HL-60 (cell line): Measurements from ENCODE around the gene LIN37.

Experiments
- TF ChIP-seq, protein P1 (sequence below): IDR thresholded peaks from one replicate; pipeline ENCODE4 v1.5.1; 2011; ENCODE audit warnings: low read length, control low read depth, inconsistent platforms; ENCODE audit not compliant: insufficient read depth
- TF ChIP-seq, protein P2 (sequence below): IDR thresholded peaks from 2 replicates; pipeline ENCODE4 v1.6.1; 2012; ENCODE audit warnings: low read depth; ENCODE audit not compliant: insufficient replicate concordance

DNA sequence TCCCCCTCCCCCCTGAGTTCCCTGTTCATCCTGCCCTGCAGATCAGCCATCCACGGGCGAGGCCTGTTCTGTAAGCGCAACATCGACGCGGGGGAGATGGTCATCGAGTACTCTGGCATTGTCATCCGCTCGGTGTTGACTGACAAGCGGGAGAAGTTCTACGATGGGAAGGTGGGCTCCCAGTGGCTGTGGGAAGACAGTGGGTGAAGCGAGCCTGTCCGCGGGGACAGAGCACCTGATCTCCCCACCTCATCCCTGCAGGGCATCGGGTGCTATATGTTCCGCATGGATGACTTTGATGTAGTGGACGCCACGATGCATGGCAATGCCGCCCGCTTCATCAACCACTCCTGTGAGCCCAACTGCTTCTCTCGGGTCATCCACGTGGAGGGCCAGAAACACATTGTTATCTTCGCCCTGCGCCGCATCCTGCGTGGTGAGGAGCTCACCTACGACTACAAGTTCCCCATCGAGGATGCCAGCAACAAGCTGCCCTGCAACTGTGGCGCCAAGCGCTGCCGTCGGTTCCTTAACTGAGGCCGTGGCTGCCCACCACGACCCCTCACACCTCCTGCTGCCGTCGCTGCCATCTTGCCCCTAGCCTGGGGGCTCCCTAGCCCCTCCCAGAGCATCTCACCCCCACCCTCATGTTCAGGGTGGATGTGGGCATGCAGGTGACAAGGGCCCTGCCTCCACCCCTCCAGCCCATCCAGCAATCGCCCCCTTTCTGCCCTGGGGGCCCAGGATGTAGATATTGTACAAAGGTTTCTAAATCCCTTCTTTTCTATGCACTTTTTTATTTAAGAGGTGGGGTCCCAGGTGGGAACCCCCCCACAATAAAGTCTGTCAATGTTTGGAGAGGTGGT lies 10.1 kb upstream of the LIN37 start:
- TF ChIP-seq, protein P1, sequence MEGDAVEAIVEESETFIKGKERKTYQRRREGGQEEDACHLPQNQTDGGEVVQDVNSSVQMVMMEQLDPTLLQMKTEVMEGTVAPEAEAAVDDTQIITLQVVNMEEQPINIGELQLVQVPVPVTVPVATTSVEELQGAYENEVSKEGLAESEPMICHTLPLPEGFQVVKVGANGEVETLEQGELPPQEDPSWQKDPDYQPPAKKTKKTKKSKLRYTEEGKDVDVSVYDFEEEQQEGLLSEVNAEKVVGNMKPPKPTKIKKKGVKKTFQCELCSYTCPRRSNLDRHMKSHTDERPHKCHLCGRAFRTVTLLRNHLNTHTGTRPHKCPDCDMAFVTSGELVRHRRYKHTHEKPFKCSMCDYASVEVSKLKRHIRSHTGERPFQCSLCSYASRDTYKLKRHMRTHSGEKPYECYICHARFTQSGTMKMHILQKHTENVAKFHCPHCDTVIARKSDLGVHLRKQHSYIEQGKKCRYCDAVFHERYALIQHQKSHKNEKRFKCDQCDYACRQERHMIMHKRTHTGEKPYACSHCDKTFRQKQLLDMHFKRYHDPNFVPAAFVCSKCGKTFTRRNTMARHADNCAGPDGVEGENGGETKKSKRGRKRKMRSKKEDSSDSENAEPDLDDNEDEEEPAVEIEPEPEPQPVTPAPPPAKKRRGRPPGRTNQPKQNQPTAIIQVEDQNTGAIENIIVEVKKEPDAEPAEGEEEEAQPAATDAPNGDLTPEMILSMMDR: no peak
- TF ChIP-seq, protein P2, sequence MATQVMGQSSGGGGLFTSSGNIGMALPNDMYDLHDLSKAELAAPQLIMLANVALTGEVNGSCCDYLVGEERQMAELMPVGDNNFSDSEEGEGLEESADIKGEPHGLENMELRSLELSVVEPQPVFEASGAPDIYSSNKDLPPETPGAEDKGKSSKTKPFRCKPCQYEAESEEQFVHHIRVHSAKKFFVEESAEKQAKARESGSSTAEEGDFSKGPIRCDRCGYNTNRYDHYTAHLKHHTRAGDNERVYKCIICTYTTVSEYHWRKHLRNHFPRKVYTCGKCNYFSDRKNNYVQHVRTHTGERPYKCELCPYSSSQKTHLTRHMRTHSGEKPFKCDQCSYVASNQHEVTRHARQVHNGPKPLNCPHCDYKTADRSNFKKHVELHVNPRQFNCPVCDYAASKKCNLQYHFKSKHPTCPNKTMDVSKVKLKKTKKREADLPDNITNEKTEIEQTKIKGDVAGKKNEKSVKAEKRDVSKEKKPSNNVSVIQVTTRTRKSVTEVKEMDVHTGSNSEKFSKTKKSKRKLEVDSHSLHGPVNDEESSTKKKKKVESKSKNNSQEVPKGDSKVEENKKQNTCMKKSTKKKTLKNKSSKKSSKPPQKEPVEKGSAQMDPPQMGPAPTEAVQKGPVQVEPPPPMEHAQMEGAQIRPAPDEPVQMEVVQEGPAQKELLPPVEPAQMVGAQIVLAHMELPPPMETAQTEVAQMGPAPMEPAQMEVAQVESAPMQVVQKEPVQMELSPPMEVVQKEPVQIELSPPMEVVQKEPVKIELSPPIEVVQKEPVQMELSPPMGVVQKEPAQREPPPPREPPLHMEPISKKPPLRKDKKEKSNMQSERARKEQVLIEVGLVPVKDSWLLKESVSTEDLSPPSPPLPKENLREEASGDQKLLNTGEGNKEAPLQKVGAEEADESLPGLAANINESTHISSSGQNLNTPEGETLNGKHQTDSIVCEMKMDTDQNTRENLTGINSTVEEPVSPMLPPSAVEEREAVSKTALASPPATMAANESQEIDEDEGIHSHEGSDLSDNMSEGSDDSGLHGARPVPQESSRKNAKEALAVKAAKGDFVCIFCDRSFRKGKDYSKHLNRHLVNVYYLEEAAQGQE: no peak
